ENCODE results near the gene TTLL12. TPM values are rescaled to one million over a fixed set of nuclear protein-coding genes. Genes with fewer than 3 reads are reported as not detected.

The TTLL12 gene
- total RNA-seq, 4 donors from 2014 or later: 65.9 to 85.5 (median 72.8) TPM

- H3K4me3 ChIP-seq (ENCODE audit: low read depth, poor library complexity, severe bottlenecking): no peak overlapping the region
- TF ChIP-seq, protein P1, sequence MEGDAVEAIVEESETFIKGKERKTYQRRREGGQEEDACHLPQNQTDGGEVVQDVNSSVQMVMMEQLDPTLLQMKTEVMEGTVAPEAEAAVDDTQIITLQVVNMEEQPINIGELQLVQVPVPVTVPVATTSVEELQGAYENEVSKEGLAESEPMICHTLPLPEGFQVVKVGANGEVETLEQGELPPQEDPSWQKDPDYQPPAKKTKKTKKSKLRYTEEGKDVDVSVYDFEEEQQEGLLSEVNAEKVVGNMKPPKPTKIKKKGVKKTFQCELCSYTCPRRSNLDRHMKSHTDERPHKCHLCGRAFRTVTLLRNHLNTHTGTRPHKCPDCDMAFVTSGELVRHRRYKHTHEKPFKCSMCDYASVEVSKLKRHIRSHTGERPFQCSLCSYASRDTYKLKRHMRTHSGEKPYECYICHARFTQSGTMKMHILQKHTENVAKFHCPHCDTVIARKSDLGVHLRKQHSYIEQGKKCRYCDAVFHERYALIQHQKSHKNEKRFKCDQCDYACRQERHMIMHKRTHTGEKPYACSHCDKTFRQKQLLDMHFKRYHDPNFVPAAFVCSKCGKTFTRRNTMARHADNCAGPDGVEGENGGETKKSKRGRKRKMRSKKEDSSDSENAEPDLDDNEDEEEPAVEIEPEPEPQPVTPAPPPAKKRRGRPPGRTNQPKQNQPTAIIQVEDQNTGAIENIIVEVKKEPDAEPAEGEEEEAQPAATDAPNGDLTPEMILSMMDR (IDR thresholded peaks at IDR 0.05): no peak
- no peak for TF ChIP-seq POLR2A (IDR thresholded peaks at IDR 0.05)
- no peak for DNase-seq (ENCODE audit: low spot score in 2 of 2)
- WGBS, 2 donors: 68 to 79% methylated on average over 8 to 9 of the region's 9 CpGs
- intact Hi-C loops (cut with DNase I; ENCODE audit: low total_unique reads): no loop called here
Observed at GRCh38 chr22:43205261-43205691, 18.3 kb upstream of the TTLL12 start.

- intact Hi-C loops (cut with DNase I; ENCODE audit: low total_unique reads): no loop called here
- H3K4me3 ChIP-seq (ENCODE audit: low read depth, poor library complexity, severe bottlenecking): no peak overlapping the region
- DNase-seq (ENCODE audit: low spot score in 2 of 2): no peak
- 84 to 85% methylated on average over 19 to 20 of the region's 20 CpGs for WGBS, 2 donors
- TF ChIP-seq, protein P1 (IDR thresholded peaks at IDR 0.05): no peak
- no peak for TF ChIP-seq POLR2A (IDR thresholded peaks at IDR 0.05)
Observed at GRCh38 chr22:43203471-43203981, 16.6 kb upstream of the TTLL12 start.

- 88% methylated on average over 13 of the region's 13 CpGs for WGBS, 2 donors
Observed at GRCh38 chr22:43202756-43203410, 15.9 kb upstream of the TTLL12 start.

GRCh38 chr22:43202326-43202725 is 15.4 kb upstream of the TTLL12 start:
- DNase-seq (ENCODE audit: low spot score in 2 of 2): no peak
- no peak for TF ChIP-seq POLR2A (IDR thresholded peaks at IDR 0.05)
- TF ChIP-seq, protein P1 (IDR thresholded peaks at IDR 0.05): no peak
- intact Hi-C loops (cut with DNase I; ENCODE audit: low total_unique reads): no loop called here
- H3K4me3 ChIP-seq (ENCODE audit: low read depth, poor library complexity, severe bottlenecking): no peak overlapping the region
- 92 to 95% methylated on average over 10 of the region's 10 CpGs for WGBS, 2 donors

More at GRCh38 chr22:43202756-43203410, 15.9 kb upstream of the TTLL12 start:
- DNase-seq (ENCODE audit: low spot score in 2 of 2): no peak
- H3K4me3 ChIP-seq (ENCODE audit: low read depth, poor library complexity, severe bottlenecking): no peak overlapping the region
- TF ChIP-seq, protein P1 (IDR thresholded peaks at IDR 0.05): no peak
- no peak for TF ChIP-seq POLR2A (IDR thresholded peaks at IDR 0.05)
- intact Hi-C loops (cut with DNase I; ENCODE audit: low total_unique reads): no loop called here

GRCh38 chr22:43201486-43202219 is 14.7 kb upstream of the TTLL12 start:
- DNase-seq (ENCODE audit: low spot score in 2 of 2): no peak
- no peak overlapping the region for H3K4me3 ChIP-seq (ENCODE audit: low read depth, poor library complexity, severe bottlenecking)
- TF ChIP-seq, protein P1 (IDR thresholded peaks at IDR 0.05): no peak
- TF ChIP-seq POLR2A (IDR thresholded peaks at IDR 0.05): no peak
- WGBS, 2 donors: 90 to 93% methylated on average over 26 of the region's 26 CpGs
- intact Hi-C loops (cut with DNase I; ENCODE audit: low total_unique reads): no loop called here

All from lower leg skin (tissue), 4 donors.